HG02884 (cell line): ENCODE results near the gene FABP3.

Source experiments
- ATAC-seq: cut with Tn5 transposase; IDR thresholded peaks from one replicate; pipeline ENCODE4 v1.9.1; 2021; ENCODE audit warnings: mild to moderate bottlenecking, moderate library complexity; ENCODE audit not compliant: unreplicated experiment

FABP3 gene

DNA sequence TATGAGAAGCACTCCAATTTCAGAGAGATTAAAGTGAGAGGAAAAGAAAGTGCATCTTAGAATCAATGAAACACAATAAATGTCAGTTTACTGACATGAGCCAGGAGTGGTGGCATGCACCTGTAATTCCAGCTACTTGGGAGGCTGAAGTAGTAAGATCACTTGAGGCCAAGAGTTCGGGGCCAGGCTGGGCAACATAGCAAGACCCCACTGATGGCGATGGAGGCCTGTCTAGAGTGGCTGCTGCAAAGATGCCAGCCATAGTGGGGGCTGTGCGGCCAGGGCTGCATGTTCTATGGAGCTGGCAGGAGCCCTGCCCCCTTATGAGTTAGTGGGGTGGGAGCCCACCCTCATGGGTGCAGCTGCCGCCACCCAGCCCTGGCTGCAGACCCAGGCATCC lies 48.8 kb downstream of the FABP3 start:
- no peak for ATAC-seq

DNA sequence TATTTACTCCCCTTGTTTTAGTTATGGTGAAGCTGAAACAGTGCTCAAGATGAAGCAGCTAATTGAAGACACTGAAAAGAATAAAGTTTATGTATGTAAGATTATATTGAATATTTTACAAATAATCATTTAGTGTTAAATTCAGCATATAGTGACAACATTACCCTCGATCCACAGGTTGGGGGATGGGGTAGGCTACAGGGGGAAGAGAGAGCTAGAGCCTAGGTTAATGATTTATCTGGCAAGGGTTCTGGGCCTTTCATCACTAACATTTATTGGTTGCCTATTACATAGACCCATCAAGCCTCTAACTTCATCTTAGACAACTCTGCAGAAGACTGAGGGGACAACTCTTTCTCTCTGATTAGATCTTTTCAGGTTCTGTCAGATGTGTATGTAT lies 54.7 kb downstream of the FABP3 start:
- no peak for ATAC-seq

DNA sequence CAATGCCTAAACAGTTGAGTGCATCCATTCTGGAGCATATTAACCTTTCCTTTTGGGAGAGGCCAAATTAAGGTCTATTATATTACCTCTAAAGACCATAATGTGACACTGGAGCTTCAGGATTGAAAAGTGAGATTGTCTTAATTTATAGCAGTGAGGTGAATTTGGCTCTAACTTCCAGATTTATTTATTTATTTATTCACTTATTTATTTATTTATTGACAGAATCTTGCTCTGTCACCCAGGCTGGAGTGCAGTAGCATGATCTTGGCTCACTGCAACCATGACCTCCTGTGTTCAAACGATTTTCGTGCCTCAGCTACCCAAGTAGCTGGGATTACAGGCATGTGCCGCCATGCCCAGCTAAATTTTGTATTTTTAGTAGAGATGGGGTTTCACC lies 57.0 kb downstream of the FABP3 start:
- no peak for ATAC-seq
